ENCODE data around the gene PANX3. TPM values are rescaled to one million over a fixed set of nuclear protein-coding genes. Genes with fewer than 3 reads are reported as not detected.
"Not testable (repeated sequence)": the region's sequence is repeated elsewhere in the genome, so short reads cannot be mapped to it uniquely, and the experiment has no call there.

PANX3 gene
- total and polyA plus RNA-seq, 9 of the 15 experiments (the other 6 are each of a cell fraction or from before 2014, with no cell fraction given): 0.09 to 0.69 (median 0.39) TPM

DNA sequence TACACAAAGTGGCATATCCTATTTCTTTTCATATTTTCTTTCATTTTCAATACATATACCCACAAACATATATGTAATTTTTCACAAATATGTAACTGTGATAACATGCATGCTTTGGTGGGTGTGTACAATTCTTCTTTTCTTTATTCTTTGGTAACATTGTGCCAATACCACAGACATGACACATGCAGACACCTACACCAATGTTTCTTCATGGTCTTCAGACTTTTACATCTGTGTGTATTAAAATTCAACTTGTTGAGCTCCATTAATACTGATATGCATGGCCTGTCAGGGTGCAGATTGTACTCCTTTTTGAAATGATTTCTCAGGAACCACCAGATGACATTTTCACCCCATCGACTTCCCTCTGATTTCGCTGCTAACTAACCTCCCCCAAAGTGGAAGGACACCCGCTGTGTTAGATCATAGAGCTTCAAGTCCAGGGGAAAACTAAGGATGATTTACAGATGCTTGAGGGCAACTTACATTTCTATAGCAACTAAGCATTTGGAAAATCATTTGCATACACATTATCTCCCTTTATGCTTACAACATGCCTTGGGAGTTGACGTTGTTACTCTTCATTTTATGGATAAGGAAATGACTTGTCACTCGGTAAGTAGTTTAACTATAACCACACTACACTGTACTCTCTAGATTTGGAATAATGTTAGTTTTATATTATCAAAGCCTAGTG is 10.5 kb upstream of the PANX3 start (continued):
- TF ChIP-seq PBX2 (CRISPR knock-in tag; IDR thresholded peaks at IDR 0.05; ENCODE audit: low read depth) (no peak), PBX2 (tag; conservative IDR thresholded peaks at IDR 0.05; ENCODE audit: low read depth) (peak; percentile 74)
- TF ChIP-seq, protein P1, sequence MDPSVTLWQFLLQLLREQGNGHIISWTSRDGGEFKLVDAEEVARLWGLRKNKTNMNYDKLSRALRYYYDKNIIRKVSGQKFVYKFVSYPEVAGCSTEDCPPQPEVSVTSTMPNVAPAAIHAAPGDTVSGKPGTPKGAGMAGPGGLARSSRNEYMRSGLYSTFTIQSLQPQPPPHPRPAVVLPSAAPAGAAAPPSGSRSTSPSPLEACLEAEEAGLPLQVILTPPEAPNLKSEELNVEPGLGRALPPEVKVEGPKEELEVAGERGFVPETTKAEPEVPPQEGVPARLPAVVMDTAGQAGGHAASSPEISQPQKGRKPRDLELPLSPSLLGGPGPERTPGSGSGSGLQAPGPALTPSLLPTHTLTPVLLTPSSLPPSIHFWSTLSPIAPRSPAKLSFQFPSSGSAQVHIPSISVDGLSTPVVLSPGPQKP (CRISPR knock-in tag; IDR thresholded peaks at IDR 0.05): no peak

- FAIRE-seq: no peak
- POLR2A ChIA-PET: interaction anchor here (0.6 kb wide), 1 partner anchor 10 kb away, joined by 4 read pairs; no protein-coding TSS in a partner anchor
- Histone ChIP-seq H2AFZ (ENCODE audit: low read depth, low read length) (no peak overlapping the region), H3K4me3 (no peak overlapping the region), H3K9me3 (replicated peaks; ENCODE audit: control insufficient read depth, insufficient read depth, low read depth, low read length) (no peaks in the 10 kb centered on the region), H3K4me1 (replicated peaks in 1 of 2; ENCODE audit: control insufficient read depth in 2 of 2, insufficient read depth in 2 of 2, low read length in 2 of 2) (no peaks in the 10 kb centered on the region; a peak in 1 of 5 replicates), H4K20me1 (replicated peaks; ENCODE audit: control insufficient read depth, insufficient read depth, low read length) (no peaks in the 10 kb centered on the region), H3K27ac (ENCODE audit: extremely low read depth, low read depth, low read length) (no peak overlapping the region), H3K27me3 (ENCODE audit: control insufficient read depth in 2 of 2, insufficient read depth in 2 of 2, low read length in 2 of 2) (no peaks in the 10 kb centered on the region), H3K9me1 (ENCODE audit: control insufficient read depth, insufficient read depth, low read length) (no peaks in the 10 kb centered on the region), H3K9ac (ENCODE audit: insufficient read depth in 1 of 2, low read depth in 2 of 2, low read length in 2 of 2) (no peak overlapping the region), H3K4me2 (ENCODE audit: insufficient read depth, low read length) (no peak overlapping the region), H3K79me2 (ENCODE audit: control insufficient read depth, insufficient read depth, low read length) (no peaks in the 10 kb centered on the region), H3K36me3 (ENCODE audit: control insufficient read depth, insufficient read depth, low read length) (no peaks in the 10 kb centered on the region)
- no peak for TF ChIP-seq C11orf30 (IDR thresholded peaks at IDR 0.05; ENCODE audit: low read depth)
- peak; percentile 24; the same call in 1 of the 2 replicates for TF ChIP-seq FOSL1 (tag; conservative IDR thresholded peaks at IDR 0.05)
- 15% methylated on average over 3 of the region's 3 CpGs for WGBS (ENCODE audit: insufficient coverage, low coverage, missing lambda C conversion rate)
- ATAC-seq: no peak
- in situ Hi-C loops (cut with MboI) (no loop called here), intact Hi-C loops (cut with micrococcal nuclease) (no loop called here)
- BruUV-seq (replicated peaks): no TSS peak
- DNase-seq (ENCODE audit: extremely low read depth in 1 of 4, low spot score in 3 of 4): no peak
- CTCF ChIA-PET (ENCODE audit: low intra/inter-chr PET ratio): no interaction called here
Measured at GRCh38 chr11:124602193-124602592, 9.0 kb upstream of the PANX3 start.

- BruUV-seq (replicated peaks); POLR2A ChIA-PET; H3K27me3 ChIP-seq (ENCODE audit: control insufficient read depth in 2 of 2, insufficient read depth in 2 of 2, low read length in 2 of 2); H3K36me3 ChIP-seq (ENCODE audit: control insufficient read depth, insufficient read depth, low read length); H3K79me2 ChIP-seq (ENCODE audit: control insufficient read depth, insufficient read depth, low read length); intact Hi-C loops (cut with micrococcal nuclease); in situ Hi-C loops (cut with MboI); FAIRE-seq; H4K20me1 ChIP-seq (replicated peaks; ENCODE audit: control insufficient read depth, insufficient read depth, low read length); CTCF ChIA-PET (ENCODE audit: low intra/inter-chr PET ratio); H3K4me1 ChIP-seq (replicated peaks in 1 of 2; ENCODE audit: control insufficient read depth in 2 of 2, insufficient read depth in 2 of 2, low read length in 2 of 2); H3K4me2 ChIP-seq (ENCODE audit: insufficient read depth, low read length); H3K9me1 ChIP-seq (ENCODE audit: control insufficient read depth, insufficient read depth, low read length); H2AFZ ChIP-seq (ENCODE audit: low read depth, low read length); H3K4me3 ChIP-seq; ATAC-seq; H3K9ac ChIP-seq (ENCODE audit: insufficient read depth in 1 of 2, low read depth in 2 of 2, low read length in 2 of 2); DNase-seq (ENCODE audit: extremely low read depth in 1 of 4, low spot score in 3 of 4); H3K27ac ChIP-seq (ENCODE audit: extremely low read depth, low read depth, low read length); H3K9me3 ChIP-seq (replicated peaks; ENCODE audit: control insufficient read depth, insufficient read depth, low read depth, low read length): not testable (repeated sequence)
- WGBS (ENCODE audit: insufficient coverage, low coverage, missing lambda C conversion rate): 7% methylated on average over 3 of the region's 3 CpGs
Measured at GRCh38 chr11:124602723-124603122, 8.5 kb upstream of the PANX3 start.

All from K562 (cell line).